ENCODE data around the gene FOSL1. TPM values are rescaled to one million over a fixed set of nuclear protein-coding genes. Genes with fewer than 3 reads are reported as not detected.

The FOSL1 gene
- total RNA-seq, 1 experiment from 2014 or later = 186 TPM

- BruUV-seq (replicated peaks) = no TSS peak
- no peak for TF ChIP-seq CTCF (IDR thresholded peaks at IDR 0.05)
- no peak for TF ChIP-seq REST (IDR thresholded peaks at IDR 0.05; ENCODE audit: insufficient read depth in 1 of 2, low read depth in 2 of 2, low read length in 1 of 2)
- no peak for TF ChIP-seq TCF7L2 (IDR thresholded peaks at IDR 0.05; ENCODE audit: low read depth, low read length)
- TF ChIP-seq SIN3A (IDR thresholded peaks at IDR 0.05; ENCODE audit: borderline replicate concordance, insufficient read depth, low read depth, low read length) = no peak
- TF ChIP-seq POLR2AphosphoS5 (IDR thresholded peaks at IDR 0.05; ENCODE audit: low read depth, low read length) = no peak
- Histone ChIP-seq H3K27me3 (ENCODE audit: control insufficient read depth, insufficient read depth, low read length) (no peaks in the 10 kb centered on the region), H3K27ac (ENCODE audit: low read length) (peak overlapping the region; percentile 99), H3K36me3 (ENCODE audit: control insufficient read depth, insufficient read depth, low read length) (no peaks in the 10 kb centered on the region), H3K4me1 (ENCODE audit: control insufficient read depth, insufficient read depth, low read length) (peaks cover 91% of the 10 kb centered on the region), H3K4me3 (ENCODE audit: low read depth in 2 of 2, low read length in 2 of 2) (no peak overlapping the region), H3K9me3 (ENCODE audit: control insufficient read depth, insufficient read depth, low read depth, low read length) (no peaks in the 10 kb centered on the region)
- in situ Hi-C loops (cut with HindIII; ENCODE audit: low pct_unique_long_range_greater_than_20kb, low sequenced_read_pairs) (no loop called here), intact Hi-C loops (cut with micrococcal nuclease; ENCODE audit: unreplicated experiment) (no loop called here)
- ChIA-PET POLR2A (interaction anchor here (1.4 to 2.4 kb wide), 3 partner anchors 11 to 19 kb away, joined by 4 to 37 read pairs (median 23); no protein-coding TSS in a partner anchor), CTCF (interaction anchor here (0.5 to 0.9 kb wide), 2 partner anchors 22 to 582 kb away, joined by 3 read pairs; partner anchors contain the start of gene CCDC85B)
- no peak for DNase-seq (ENCODE audit: low read depth, low spot score)
- ATAC-seq = no peak; the same call in 1 of the 2 replicates
These were observed 12.7 kb upstream of the FOSL1 start for GRCh38 chr11:65912845-65913244.

GRCh38 chr11:65911682-65912568 is 11.7 kb upstream of the FOSL1 start:
- BruUV-seq (replicated peaks) = TSS peak; percentile 53
- no peak overlapping the region for H3K4me3 ChIP-seq (ENCODE audit: low read depth in 2 of 2, low read length in 2 of 2)
- peak overlapping the region; percentile 99 for H3K27ac ChIP-seq (ENCODE audit: low read length)
- intact Hi-C loops (cut with micrococcal nuclease; ENCODE audit: unreplicated experiment) (no loop called here), in situ Hi-C loops (cut with HindIII; ENCODE audit: low pct_unique_long_range_greater_than_20kb, low sequenced_read_pairs) (no loop called here)
- H3K9me3 ChIP-seq (ENCODE audit: control insufficient read depth, insufficient read depth, low read depth, low read length) = no peaks in the 10 kb centered on the region
- H3K36me3 ChIP-seq (ENCODE audit: control insufficient read depth, insufficient read depth, low read length) = no peaks in the 10 kb centered on the region
- POLR2A ChIA-PET = interaction anchor here (0.5 to 2.4 kb wide), 9 partner anchors 9 to 404 kb away, joined by 3 to 37 read pairs (median 4); partner anchors contain the start of gene FOSL1
- H3K4me1 ChIP-seq (ENCODE audit: control insufficient read depth, insufficient read depth, low read length) = peaks cover 90% of the 10 kb centered on the region
- peak; percentile 24 for ATAC-seq
- TF ChIP-seq CTCF (IDR thresholded peaks at IDR 0.05) (no peak), POLR2AphosphoS5 (IDR thresholded peaks at IDR 0.05; ENCODE audit: low read depth, low read length) (peak; percentile 69), SIN3A (IDR thresholded peaks at IDR 0.05; ENCODE audit: borderline replicate concordance, insufficient read depth, low read depth, low read length) (0 out of 2 replicates have a peak, but pooled peaks have one; percentile 30), REST (IDR thresholded peaks at IDR 0.05; ENCODE audit: insufficient read depth in 1 of 2, low read depth in 2 of 2, low read length in 1 of 2) (no peak; a peak in 1 of 4 replicates)
- CTCF ChIA-PET = interaction anchor here (0.5 to 1.2 kb wide), 5 partner anchors 9 to 582 kb away, joined by 3 to 8 read pairs (median 3); partner anchors contain the start of genes CCDC85B and FIBP
- no peaks in the 10 kb centered on the region for H3K27me3 ChIP-seq (ENCODE audit: control insufficient read depth, insufficient read depth, low read length)
- no peak for DNase-seq (ENCODE audit: low read depth, low spot score)
